GM21381 (cell line): ENCODE measurements around the gene MUC15.

Experiments used
- ATAC-seq: cut with Tn5 transposase; IDR thresholded peaks from one replicate; pipeline ENCODE4 v1.9.1; 2021; ENCODE audit warnings: mild to moderate bottlenecking, moderate library complexity; ENCODE audit not compliant: unreplicated experiment

MUC15 gene

DNA sequence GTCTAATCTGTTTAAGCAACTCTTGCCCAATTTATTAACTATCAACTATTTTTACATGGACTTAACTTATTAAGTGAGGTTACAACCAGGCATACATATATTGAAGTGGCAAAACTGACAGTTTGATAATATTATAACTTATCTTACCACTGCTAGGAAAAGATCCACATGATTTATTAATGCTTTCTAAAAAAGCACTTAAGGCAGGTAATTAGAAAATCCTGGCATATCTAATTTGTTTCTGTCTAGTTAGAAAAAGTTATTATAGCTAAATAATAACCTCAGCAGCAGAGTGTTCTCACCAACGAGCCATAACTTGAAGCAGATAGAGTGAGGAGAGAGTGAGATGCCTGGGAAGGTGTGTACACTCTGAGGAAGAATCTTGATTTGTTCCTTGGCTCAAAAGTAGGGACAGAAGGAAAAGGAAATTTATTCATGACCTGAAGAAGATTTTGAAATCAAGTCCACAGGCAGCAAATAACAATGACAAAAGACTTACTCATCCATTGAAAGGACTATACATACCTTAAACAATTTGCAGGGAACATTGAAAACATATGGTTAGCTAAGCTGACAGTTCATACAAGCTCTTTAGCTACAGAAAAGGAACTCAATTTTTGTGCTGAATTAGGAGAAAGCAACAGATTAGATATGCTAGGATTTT, 7.1 kb upstream of the MUC15 start:
- no peak for ATAC-seq

DNA sequence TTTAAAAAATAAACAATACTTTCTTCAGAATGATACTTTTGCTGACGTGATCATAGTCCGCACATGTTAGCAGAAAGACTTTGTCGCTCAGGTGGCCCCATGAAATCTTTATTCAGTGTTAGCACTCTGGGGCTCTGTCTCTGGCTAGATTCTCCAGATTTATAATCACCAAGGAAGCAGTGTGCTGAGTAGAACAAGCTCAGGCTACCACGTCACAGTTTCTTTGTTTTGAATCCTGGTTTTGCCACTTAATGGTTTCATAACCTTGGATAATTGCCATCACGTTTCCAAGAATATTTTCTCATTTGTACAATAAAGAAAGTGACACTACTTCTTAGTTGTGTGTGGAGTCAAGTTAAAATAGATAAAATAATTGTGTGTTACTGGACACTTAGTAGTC, 3.9 kb upstream of the MUC15 start:
- no peak for ATAC-seq

DNA sequence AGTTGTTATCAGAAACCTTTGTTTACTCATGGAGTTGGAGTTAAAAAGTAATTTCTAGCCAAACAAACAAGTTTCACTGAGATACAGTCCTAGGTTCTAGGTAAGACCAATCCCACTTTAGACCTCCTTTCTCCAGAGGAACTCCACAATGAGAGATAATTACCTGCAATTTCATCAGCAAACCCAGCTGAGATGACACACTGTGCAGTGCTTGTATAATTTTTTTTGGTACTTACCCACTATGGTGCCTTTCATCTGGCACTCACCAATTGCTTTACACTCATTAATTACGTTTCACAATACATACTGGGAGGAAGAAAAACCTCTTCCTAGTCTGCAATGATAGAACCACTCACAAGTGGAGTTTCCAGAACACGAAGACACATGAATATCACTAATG, 1.8 kb upstream of the MUC15 start:
- ATAC-seq, result no peak

DNA sequence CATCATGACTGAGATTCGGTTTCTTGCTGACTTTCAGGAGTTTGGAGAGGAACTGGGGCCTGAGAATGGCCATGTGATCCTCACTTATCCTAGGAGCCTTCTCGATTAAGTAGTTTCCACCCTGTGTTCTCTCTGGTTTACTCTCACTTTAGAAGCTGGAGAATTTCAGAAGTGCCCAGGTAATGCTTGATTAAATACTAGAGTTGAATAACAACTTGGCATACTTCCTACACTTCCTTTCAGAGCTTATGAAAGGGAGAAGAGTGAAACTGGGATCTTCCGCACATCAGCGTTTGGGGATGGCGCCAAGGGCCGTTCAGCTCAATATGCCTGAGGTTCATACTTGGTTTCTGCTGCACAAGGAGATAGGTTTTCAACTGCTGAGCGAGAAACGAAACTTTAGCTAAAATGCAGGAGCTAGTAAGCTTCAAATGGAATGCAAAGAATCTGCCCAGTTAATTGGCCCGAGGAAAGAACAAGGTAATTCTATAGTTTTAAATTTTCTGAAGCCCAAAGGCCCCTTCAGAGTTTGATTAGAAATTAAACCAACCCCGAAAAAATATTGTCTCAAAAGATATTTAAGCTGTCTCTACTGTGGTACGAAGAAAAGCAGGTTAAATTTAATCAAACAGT, 823 bp upstream of the MUC15 start:
- no peak for ATAC-seq

DNA sequence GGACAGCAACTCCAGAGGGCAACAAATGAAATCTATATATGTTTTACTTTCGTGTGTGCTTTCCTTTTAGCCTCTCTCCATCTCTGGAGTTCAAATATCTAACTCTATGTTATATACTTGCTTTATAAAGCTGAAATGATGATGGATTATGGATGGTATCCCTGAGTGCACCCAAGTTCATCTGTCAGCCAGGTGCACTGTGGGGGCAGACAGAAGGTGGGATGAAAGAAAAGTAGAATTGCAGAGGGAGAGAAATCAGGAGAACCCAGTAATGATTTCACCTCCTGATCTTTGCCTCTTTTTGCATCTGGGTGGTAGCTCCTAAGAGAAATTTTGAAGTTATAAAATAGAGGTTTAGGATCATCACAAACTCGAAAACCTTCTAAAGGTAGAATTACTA, 2.4 kb downstream of the MUC15 start:
- no peak for ATAC-seq

DNA sequence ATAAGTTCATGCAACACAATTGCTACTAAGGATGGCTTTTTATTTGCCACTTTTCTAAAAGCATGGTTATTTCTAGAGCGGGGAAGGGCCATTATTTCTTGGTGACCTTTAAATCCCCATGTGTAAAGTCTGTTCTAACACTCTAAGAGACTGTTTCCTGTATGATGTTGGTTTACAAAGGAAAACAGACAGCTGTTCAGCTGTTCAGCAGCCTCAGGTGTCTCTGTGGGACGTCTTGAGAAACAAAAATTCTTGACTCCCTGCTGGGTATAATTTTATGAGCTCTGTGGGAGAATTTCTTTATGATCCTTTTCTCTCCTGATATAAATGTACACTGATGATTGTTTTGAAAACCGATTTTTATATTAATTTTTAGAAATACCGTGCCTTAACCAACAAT, 13.9 kb downstream of the MUC15 start:
- ATAC-seq, result no peak

DNA sequence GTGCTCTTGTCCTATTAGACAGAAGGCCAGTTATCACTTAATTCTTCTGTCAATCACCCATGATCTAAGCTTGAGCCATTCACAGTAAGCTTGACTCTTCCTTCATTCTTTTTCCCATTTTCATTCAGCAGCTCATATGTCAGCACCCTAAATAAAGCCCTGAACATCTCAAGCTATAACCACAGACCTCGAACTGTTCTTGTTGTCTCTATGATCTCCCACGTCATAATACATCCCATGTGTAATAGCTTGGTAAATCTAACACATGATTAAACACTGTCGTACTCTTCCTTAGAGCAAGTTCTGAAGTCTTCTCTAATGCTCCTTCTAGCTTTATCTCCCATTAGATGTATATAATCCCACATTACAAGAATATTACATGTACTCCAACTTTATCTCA, 14.4 kb downstream of the MUC15 start:
- ATAC-seq, result no peak

DNA sequence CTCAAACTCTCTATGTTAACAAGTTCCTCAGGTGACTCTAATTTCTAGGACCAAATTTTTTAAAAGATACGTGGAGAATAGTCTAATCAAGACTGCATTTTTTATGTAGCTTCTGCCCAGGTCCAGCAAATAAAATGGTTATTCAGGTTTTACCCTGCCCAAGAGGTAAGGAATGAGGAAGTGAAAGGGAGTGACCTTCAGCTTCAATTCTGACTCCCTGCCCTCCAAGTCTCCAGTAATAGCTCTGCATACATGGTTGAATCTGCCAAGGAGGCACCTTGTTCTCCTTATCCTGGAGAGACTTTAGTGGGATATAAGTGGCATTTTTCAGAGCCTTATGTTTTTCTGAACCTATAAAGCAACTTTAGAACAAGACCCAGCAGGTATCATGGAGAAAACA, 15.5 kb downstream of the MUC15 start:
- no peak for ATAC-seq

DNA sequence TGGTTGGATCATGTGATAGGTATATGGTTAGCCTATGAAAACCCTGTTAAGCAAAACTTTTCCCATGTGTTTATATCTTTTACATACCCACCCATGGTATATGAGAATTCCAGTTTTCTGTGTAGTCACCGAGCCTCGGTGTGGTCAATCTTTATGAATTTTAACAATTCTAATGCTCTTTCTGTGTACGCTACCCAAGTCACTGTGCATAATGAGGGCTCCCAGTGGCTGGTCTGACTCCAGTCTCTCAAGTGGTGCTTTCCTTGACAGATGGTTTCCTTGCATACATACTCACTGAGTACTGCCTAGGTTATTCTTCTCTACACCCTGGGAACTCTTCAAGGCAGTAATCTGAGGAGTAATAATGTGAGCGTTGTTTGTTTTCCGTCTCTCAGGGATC, 17.6 kb downstream of the MUC15 start:
- no peak for ATAC-seq

DNA sequence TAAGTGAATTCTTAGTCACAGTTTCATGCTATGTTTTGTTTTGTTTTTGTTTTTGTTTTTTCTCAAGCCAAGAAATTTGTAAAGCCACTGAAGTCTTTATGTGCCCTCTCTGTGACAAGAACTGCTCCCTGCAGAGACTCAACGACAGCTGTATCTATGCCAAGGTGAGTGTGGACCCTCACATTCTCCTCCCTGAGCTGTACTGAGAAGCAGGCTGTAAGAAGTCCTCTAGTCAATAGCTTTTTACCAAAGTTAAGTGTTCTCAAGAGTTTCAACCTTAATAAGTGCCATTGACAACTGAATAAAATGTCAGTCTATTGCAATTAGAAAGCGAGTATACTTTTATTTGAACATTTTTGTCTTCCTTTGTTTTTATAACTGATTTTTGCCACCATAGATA, 18.9 kb downstream of the MUC15 start:
- ATAC-seq, result no peak

DNA sequence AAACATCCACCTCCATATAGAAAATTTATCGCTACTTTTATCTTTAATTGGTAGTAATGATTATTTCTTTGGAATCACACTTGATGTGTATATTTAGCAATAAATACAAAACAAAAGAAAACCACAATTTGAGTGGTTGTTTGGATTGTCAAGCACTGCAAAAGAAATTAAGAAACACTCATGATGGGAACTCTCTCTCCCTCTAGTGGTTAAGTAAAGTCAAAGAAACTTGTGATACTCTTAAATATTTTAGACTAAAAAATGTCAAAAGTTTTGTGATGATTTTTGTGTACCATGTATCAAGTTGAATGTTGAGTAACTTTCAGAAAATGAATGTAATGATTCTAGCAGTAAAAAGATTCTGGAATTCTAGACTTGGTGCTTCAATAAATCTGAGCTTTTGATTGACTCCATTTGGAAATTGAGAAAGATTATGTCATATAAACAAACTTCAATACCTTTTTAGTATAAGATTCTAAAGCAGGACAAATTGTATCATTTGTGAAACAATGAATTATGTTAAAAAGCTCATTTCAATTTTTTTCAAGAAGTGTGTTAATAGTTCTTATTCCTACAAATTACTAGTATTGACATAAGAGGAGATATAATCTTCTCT, 20.8 kb downstream of the MUC15 start:
- no peak for ATAC-seq

DNA sequence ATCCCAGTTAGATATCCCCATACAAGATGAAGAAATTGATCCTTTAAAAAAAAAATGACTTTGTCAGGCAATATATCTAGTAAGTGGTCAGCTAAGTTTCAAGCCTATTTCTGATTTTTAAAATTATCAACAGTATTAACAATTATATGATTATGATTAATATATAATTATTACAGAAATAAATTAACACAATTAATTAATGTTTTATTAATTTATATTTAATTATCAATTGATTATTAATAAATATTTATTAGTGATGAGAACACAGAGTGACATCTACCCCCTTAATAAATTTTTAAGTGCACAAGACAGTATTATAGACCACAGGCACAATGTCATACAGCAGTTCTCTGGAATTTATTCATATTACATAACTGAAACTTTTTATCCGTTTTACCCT, 22.0 kb downstream of the MUC15 start:
- no peak for ATAC-seq

DNA sequence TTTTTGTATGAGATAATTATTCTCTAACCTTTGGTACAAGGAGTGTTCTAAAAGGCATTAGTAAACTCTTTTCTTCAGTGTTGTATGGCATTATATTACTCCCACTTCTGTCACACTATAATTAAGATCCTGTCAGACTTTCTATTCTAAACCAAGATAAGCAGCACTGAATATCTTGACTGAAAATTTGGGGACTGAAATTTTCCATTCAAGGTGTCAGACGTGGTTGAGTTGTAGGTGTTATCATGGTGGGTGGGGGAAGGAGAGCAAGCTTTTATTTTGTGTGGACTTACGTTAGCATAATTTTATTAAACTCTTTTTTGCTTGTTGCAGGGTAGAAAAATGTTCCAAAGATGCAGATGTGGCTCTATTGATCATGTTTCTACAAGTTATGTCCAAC, 22.9 kb downstream of the MUC15 start:
- ATAC-seq, result no peak

DNA sequence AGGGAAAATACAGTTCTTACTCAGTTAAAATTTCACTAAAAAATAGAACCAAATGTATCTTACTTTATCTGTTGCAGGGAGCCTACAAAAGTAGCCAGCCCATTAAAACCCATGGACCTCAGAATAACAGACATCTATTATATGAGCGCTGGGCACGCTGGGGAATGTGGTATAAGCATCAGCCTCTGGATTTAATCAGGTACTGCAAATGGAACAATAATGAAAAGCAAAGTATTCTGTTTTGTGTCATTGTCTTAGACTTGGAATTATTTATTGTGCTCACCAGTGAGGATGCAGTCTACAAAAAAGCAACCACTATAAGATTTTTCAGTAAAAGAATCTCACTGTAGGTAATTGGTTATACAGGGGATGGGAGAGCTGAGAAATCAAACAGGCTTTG, 30.2 kb downstream of the MUC15 start:
- ATAC-seq, result no peak

DNA sequence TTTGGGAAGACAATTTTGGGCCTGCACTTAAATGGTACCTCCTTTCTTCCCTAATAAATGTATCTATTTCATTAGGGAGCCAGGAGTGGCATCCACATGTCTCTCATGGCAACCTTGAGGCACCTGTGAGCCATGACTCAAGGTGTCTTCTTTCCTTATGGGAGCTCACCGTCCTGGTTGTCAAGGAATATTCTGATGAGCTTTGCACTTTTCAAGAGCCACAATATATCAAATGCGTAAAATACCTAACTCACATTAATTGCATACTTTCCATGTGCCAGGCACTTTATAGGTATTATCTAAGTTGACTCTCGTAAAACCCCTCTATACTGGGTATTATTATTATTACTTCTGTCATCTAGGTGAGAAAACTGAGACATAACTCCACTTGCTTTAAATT, 32.5 kb downstream of the MUC15 start:
- no peak for ATAC-seq

DNA sequence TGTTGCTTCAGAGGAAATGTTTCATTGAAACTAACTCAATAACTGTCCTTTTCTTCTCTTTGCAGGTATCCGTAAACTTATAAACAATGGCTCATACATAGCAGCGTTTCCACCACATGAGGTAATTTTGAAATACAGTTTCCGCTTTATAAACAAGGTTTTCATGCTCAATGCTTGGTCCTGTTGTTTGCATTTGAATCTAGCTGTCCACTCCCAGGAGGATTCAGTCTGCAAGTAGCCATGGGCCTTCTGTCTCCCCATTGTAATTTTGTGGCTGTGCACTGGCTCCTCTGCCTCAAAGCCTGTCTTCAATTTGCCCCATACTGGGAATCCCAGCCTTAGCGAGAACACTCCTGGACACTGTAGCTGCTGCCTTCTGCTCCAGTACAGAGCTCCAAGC, 34.7 kb downstream of the MUC15 start:
- no peak for ATAC-seq

DNA sequence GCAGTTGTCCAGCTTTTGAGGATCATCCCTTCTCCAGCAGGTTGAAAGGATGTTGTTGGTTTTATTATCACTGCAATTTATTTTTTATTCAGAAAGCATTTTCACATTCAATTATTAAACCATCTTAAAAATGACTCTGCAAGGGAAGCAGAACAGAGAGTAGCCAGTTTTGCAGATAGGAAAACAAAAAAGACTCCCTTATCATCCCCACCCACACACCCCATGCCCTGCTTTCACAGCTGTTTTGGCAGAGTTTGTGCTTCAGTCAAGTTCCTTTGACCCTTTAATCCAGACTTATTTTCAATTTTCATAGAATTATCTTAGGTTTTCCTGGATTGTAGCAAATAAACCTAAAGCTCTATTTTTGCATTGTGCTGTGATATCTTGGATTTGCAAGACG, 44.4 kb downstream of the MUC15 start:
- no peak for ATAC-seq

DNA sequence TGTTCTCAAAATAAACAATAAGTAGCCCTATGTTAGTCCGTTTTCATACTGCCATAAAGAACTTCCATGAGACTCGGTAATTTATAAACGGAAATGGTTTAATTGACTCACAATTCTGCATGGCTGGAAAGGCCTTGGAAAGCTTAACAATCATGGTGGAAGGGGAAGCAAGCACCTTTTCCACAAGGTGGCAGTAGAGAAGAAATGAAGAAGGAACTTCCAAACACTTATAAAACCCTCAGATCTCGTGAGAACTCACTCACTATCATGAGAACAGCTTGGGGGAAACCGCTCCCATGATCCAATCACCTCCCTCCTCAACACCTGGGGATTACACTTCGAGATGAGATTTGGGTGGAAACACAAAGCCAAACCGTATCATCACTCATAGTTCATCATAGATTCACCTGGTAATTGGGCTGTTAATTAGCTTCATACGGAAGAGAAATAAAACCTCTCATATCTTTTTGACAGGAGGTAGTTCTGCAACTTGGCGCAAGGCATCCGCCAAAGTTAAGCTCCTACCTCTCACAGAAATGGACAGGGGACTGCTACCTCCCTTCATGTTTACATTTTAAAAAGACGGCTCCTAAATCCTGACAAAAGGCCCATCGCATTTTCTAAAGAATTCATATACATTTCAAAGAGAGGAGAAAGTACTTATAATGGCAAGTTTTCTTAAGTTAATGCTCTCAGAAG, 49.0 kb downstream of the MUC15 start:
- ATAC-seq, result no peak

DNA sequence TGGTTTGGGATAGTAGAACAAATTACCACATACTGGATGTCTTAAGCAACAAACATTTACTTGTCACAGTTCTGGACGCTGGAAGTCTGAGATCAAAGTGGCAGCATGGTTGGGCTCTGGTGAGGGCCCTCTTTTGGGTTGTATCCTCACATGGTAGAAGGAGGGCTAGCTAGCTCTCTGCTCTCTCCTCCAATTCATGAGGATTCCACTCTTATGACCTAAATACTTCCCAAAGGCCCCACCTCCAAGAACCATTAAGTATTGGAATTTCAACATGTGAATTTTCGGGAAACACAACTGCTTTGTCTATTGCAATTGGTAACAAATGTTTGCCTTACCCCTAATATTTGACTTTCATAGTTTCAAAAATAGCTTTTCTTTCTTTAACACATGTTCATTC, 52.6 kb downstream of the MUC15 start:
- ATAC-seq, result no peak

DNA sequence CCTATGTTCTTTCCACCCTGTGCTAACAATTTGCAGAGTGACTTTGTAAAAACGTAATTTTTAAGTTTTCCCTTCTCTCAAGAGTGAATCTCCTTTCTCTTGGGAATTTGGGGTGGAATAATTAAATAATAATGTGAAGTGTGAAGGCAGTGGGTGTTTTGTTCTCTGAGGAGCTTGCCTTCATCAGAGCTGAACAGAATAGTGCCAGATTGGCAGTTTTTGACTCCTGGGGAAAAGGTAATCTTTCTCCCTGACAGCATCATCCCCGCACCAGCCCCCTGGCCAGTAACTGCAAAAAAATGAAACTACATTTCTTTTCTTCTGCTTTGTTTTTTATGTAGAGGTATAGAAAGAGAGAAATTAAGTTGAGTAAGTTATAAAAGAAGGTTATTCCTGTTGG, 59.9 kb downstream of the MUC15 start:
- ATAC-seq, result no peak

DNA sequence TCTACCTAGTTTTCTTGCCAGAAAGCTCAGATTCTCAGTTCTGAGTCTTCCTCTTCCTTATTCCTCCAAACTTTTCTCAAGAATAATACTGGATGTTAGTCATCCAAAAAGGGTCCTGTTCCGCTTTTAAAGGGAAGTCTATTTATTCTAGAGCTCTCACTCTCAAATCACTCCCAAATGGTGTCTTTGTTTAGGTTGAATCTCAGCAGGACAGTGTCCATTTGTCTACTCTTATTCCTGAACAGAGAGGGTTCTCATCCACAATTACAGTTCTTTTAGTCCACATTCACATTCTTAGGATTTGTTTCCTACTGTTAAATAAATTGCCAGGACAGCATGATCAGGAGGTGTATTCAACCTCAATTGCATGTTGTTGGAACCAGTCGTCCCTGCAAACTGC, 61.3 kb downstream of the MUC15 start:
- ATAC-seq, result no peak

DNA sequence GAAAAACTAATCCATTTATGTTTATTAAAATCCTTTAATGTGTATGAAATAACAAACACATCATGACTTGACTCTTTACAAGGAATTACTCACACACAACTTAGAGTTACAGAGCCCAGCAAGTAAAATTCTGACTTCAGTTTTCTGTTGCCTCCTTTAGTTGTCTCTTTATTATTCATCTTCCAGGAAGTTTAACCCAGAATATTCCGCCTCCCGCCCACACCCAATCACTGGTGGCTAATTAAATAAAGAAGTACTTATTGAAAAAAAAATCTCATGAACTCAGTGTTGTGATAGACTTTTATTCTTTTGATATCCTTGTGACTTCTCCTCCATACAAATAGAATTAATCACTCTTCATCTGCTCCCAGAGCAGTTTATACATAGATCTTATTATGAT, 61.9 kb downstream of the MUC15 start:
- no peak for ATAC-seq
